NOMO-1 treated with dmso at 0.1 percent for 144 hours (cell line): ENCODE data around the gene ADSS2.

Experiments used
- DNase-seq: peaks from one replicate; lab custom pipeline; 2025; ENCODE audit not compliant: unreplicated experiment; lab: John Stamatoyannopoulos, UW

The ADSS2 gene

GRCh38 chr1:244447024-244447423 lies 4.7 kb downstream of the ADSS2 start:
- DNase-seq, result no peak

GRCh38 chr1:244445320-244446181 lies 6.2 kb downstream of the ADSS2 start:
- DNase-seq, result no peak

GRCh38 chr1:244444854-244445253 lies 6.9 kb downstream of the ADSS2 start:
- no peak for DNase-seq

GRCh38 chr1:244442850-244443249 lies 8.9 kb downstream of the ADSS2 start:
- no peak for DNase-seq

GRCh38 chr1:244439391-244440032 lies 12.2 kb downstream of the ADSS2 start:
- DNase-seq, result no peak

GRCh38 chr1:244437086-244437468 lies 14.6 kb downstream of the ADSS2 start:
- DNase-seq, result no peak

GRCh38 chr1:244436336-244437085 lies 15.2 kb downstream of the ADSS2 start:
- DNase-seq, result no peak

GRCh38 chr1:244435562-244436205 lies 16.0 kb downstream of the ADSS2 start:
- DNase-seq, result no peak

GRCh38 chr1:244431166-244431565 lies 20.5 kb downstream of the ADSS2 start:
- DNase-seq, result no peak

- DNase-seq, result no peak
Measured at GRCh38 chr1:244429818-244430217, 21.9 kb downstream of the ADSS2 start.

- DNase-seq, result no peak
Measured at GRCh38 chr1:244427647-244428046, 24.1 kb downstream of the ADSS2 start.

- no peak for DNase-seq
Measured at GRCh38 chr1:244424649-244425334, 26.9 kb downstream of the ADSS2 start.

- no peak for DNase-seq
Measured at GRCh38 chr1:244422174-244422573, 29.5 kb downstream of the ADSS2 start.

GRCh38 chr1:244419024-244419423 lies 32.7 kb downstream of the ADSS2 start:
- no peak for DNase-seq

GRCh38 chr1:244414543-244414942 lies 37.2 kb downstream of the ADSS2 start:
- DNase-seq, result no peak

GRCh38 chr1:244413736-244414135 lies 38.0 kb downstream of the ADSS2 start:
- no peak for DNase-seq

GRCh38 chr1:244412176-244412575 lies 39.5 kb downstream of the ADSS2 start:
- DNase-seq, result no peak

- no peak for DNase-seq
Measured at GRCh38 chr1:244409701-244410100, 42.0 kb downstream of the ADSS2 start.

- no peak for DNase-seq
Measured at GRCh38 chr1:244406337-244406736, 45.4 kb downstream of the ADSS2 start.

- no peak for DNase-seq
Measured at GRCh38 chr1:244405856-244406255, 45.9 kb downstream of the ADSS2 start.

- no peak for DNase-seq
Measured at GRCh38 chr1:244403431-244403830, 48.3 kb downstream of the ADSS2 start.
